GM12878 (cell line): ENCODE measurements around the gene RPL37A. TPM values are rescaled to one million over a fixed set of nuclear protein-coding genes. Genes with fewer than 3 reads are reported as not detected.

Experiments used
- ATAC-seq: fragments of 200-7000 bp; cut with Tn5 transposase; 3 replicates; pipeline ENCODE4 v1.9.1; 2020; ENCODE audit warnings: mild to moderate bottlenecking, moderate library complexity
- BruUV-seq: library from RNA; stranded (reverse); fragments of 400-500 nt; replicated peaks from 2 replicates; lab custom pipeline; 2021; lab: Mats Ljungman, UMichigan
- CTCF ChIA-PET: fragments of 300-600 bp; sonication (Branson Sonifier 250); formaldehyde crosslinking; extraction: SDS; loops from one replicate; lab custom pipeline; 2021; ENCODE audit warnings: inconsistent platforms; lab: Yijun Ruan, JAX
- POLR2A ChIA-PET: fragments of 350-600 bp; formaldehyde crosslinking; extraction: SDS; loops from one replicate; lab custom pipeline; 2021; ENCODE audit warnings: inconsistent platforms; lab: Charles Lee
- RAD21 ChIA-PET: fragments of 300-600 bp; sonication (Branson Sonifier 250); formaldehyde crosslinking; loops from one replicate; lab custom pipeline; 2023; ENCODE audit warnings: antibody characterized with exemption; ENCODE audit not compliant: unreplicated experiment; lab: Charles Lee
- SMC1A ChIA-PET: fragments of 300-600 bp; sonication (Branson Sonifier 250); formaldehyde crosslinking; loops from one replicate; lab custom pipeline; 2023; ENCODE audit not compliant: unreplicated experiment, uncharacterized antibody; lab: Charles Lee
- DNase-seq: peaks from one replicate; pipeline ENCODE4 v3.0.0-alpha.2; 2011; ENCODE audit warnings: low read depth, low spot score
- FAIRE-seq: peaks from 3 replicates; lab custom pipeline; 2011; peaks lifted over from hg19 to GRCh38; lab: Jason Lieb, UNC
- H2AFZ ChIP-seq: 2 replicates; pipeline ENCODE4 v1.6.0; 2011; ENCODE audit warnings: low read depth, low read length, control low read depth; ENCODE audit not compliant: control insufficient read depth
- H3K27ac ChIP-seq: 2 replicates; pipeline ENCODE4 v1.5.1; 2011; ENCODE audit warnings: control low read depth; ENCODE audit not compliant: control insufficient read depth, insufficient read depth
- H3K27me3 ChIP-seq, 2 experiments: replicated peaks in 1 of 2; 2 replicates each; pipeline versions ENCODE4 v1.6.0 to v1.6.1; 2011; ENCODE audit warnings: low read length in 1 of 2; ENCODE audit not compliant: control insufficient read depth in 2 of 2, insufficient read depth in 2 of 2
- H3K36me3 ChIP-seq, 2 experiments: 2 replicates each; pipeline ENCODE4 v1.5.1; 2011; ENCODE audit warnings: low read length in 1 of 2; ENCODE audit not compliant: control insufficient read depth in 2 of 2, insufficient read depth in 2 of 2
- H3K4me1 ChIP-seq: 2 replicates; pipeline ENCODE4 v1.6.1; 2011; ENCODE audit warnings: mild to moderate bottlenecking, low read length, moderate library complexity, mixed read lengths; ENCODE audit not compliant: control insufficient read depth, insufficient read depth
- H3K4me2 ChIP-seq: 2 replicates; pipeline ENCODE4 v1.6.0; 2011; ENCODE audit warnings: control low read depth; ENCODE audit not compliant: control insufficient read depth, insufficient read depth
- H3K4me3 ChIP-seq: fragments of 200-600 bp; sonication (generic); 2 replicates; pipeline ENCODE4 v1.5.1; 2016
- H3K79me2 ChIP-seq: 2 replicates; pipeline ENCODE4 v1.6.0; 2011; ENCODE audit warnings: low read length; ENCODE audit not compliant: control insufficient read depth, insufficient read depth
- H3K9ac ChIP-seq: 2 replicates; pipeline ENCODE4 v1.8.0; 2011; ENCODE audit warnings: low read length, control low read depth, mixed read lengths; ENCODE audit not compliant: control insufficient read depth, insufficient read depth
- H3K9me3 ChIP-seq: replicated peaks from 3 replicates; pipeline ENCODE4 v1.5.1; 2011; ENCODE audit warnings: mild to moderate bottlenecking, low read length; ENCODE audit not compliant: control insufficient read depth, insufficient read depth
- H4K20me1 ChIP-seq: 2 replicates; pipeline ENCODE4 v1.6.0; 2011; ENCODE audit not compliant: control insufficient read depth, insufficient read depth
- ATF7 ChIP-seq: fragments of 450-650 bp; IDR thresholded peaks from 2 replicates; pipeline ENCODE4 v1.6.1; 2016; ENCODE audit warnings: low read depth, mild to moderate bottlenecking
- CBX5 ChIP-seq: sonication (generic); IDR thresholded peaks from 2 replicates; pipeline ENCODE4 v1.6.1; 2016; ENCODE audit warnings: low read depth, moderate library complexity, mild to moderate bottlenecking, inconsistent platforms
- CEBPB ChIP-seq, 2 experiments: fragments of 150-350 bp in 1 of 2; IDR thresholded peaks; 2 replicates each; pipeline ENCODE4 v1.6.1; 2012 to 2014; ENCODE audit warnings: low read depth in 2 of 2, low read length in 2 of 2, borderline replicate concordance in 1 of 2, inconsistent platforms in 1 of 2
- CHD1 ChIP-seq: IDR thresholded peaks from 2 replicates; pipeline ENCODE4 v1.6.1; 2012; ENCODE audit warnings: low read depth, low read length, improper control_type of control experiment
- GATAD2B ChIP-seq: fragments of 450-650 bp; conservative IDR thresholded peaks from 2 replicates; pipeline ENCODE4 v1.6.1; 2017; ENCODE audit warnings: low read depth, mild to moderate bottlenecking, moderate library complexity
- MAX ChIP-seq: IDR thresholded peaks from 2 replicates; pipeline ENCODE4 v1.6.1; 2012; ENCODE audit warnings: low read depth, low read length, improper control_type of control experiment
- MEF2B ChIP-seq: fragments of 450-650 bp; IDR thresholded peaks from 2 replicates; pipeline ENCODE4 v1.6.1; 2018; ENCODE audit warnings: mild to moderate bottlenecking, moderate library complexity; ENCODE audit not compliant: partially characterized antibody, poor library complexity, severe bottlenecking
- MTA3 ChIP-seq: IDR thresholded peaks from 2 replicates; pipeline ENCODE4 v1.6.1; 2012; ENCODE audit warnings: low read length, inconsistent platforms, borderline replicate concordance
- MXI1 ChIP-seq: fragments of 150-350 bp; IDR thresholded peaks from 2 replicates; pipeline ENCODE4 v1.6.1; 2011; ENCODE audit warnings: low read depth, mild to moderate bottlenecking, inconsistent platforms, low read length, improper control_type of control experiment
- NR2C2 ChIP-seq: IDR thresholded peaks from 2 replicates; pipeline ENCODE4 v1.6.1; 2011; ENCODE audit warnings: borderline replicate concordance, low read depth; ENCODE audit not compliant: control insufficient read depth, insufficient read length
- PAX8 ChIP-seq: fragments of 450-650 bp; IDR thresholded peaks from 2 replicates; pipeline ENCODE4 v1.6.1; 2017; ENCODE audit warnings: mild to moderate bottlenecking, moderate library complexity
- POLR2A ChIP-seq: IDR thresholded peaks from 2 replicates; pipeline ENCODE4 v1.6.1; 2011; ENCODE audit warnings: low read depth, mild to moderate bottlenecking, low read length
- POU2F2 ChIP-seq: IDR thresholded peaks from 3 replicates; pipeline ENCODE4 v1.6.1; 2011; ENCODE audit warnings: low read depth, mild to moderate bottlenecking, low read length, borderline replicate concordance
- TCF3 ChIP-seq: IDR thresholded peaks from 2 replicates; pipeline ENCODE4 v1.6.1; 2012; ENCODE audit warnings: low read depth, mild to moderate bottlenecking, low read length, borderline replicate concordance; ENCODE audit not compliant: insufficient read depth
- ZBED1 ChIP-seq: IDR thresholded peaks from 2 replicates; pipeline ENCODE4 v1.6.1; 2016; ENCODE audit warnings: borderline replicate concordance
- ZNF24 ChIP-seq: fragments of 450-650 bp; IDR thresholded peaks from 2 replicates; pipeline ENCODE4 v1.6.1; 2017; ENCODE audit warnings: antibody characterized with exemption, mild to moderate bottlenecking
- WGBS: methylation state at CpG from one replicate; pipeline ENCODE4 v1.1.6; 2016; ENCODE audit warnings: low lambda C conversion rate; ENCODE audit not compliant: insufficient replicate concordance, insufficient coverage; ENCODE audit errors: missing lambda C conversion rate; 5-methylcytosine and 5-hydroxymethylcytosine counted together
- in situ Hi-C: fragments of 300-500 bp; cut with MboI; formaldehyde crosslinking; loops from 9 replicates; pipeline ENCODE4 v1.14.3; 2018; ENCODE audit warnings: mixed read lengths
- intact Hi-C: fragments of 100-400 bp; cut with micrococcal nuclease; formaldehyde crosslinking; loops from one replicate; pipeline ENCODE4 v1.14.2; 2022; ENCODE audit not compliant: unreplicated experiment
- polyA plus RNA-seq, 11 experiments: library from polyadenylated mRNA; depleted of rRNA in 4 of 11; unstranded in 6 of 11; stranded (reverse) in 5 of 11; fragments of >200 nt; fragmentation: Nextera tagmentation in 4 of 11; fragmentation: Illumina TruSeq in 1 of 11; extraction: Ambion mirVana in 4 of 11; extraction: Trizol in 1 of 11; gene quantifications; 1 replicate in 1 of 11; 2 replicates in 10 of 11; pipeline versions ENCODE4 v1.2.1 to v1.2.3, GENCODE V29; 2011 to 2016; ENCODE audit warnings: inconsistent platforms in 2 of 11, missing spikeins in 2 of 11, low read depth in 1 of 11
- total RNA-seq, 4 experiments: library from RNA; depleted of rRNA in 3 of 4; stranded (reverse); fragments of >200 nt in 3 of 4; fragmentation: Illumina TruSeq in 1 of 4; extraction: Trizol in 1 of 4; gene quantifications; 2 replicates each; pipeline versions ENCODE4 v1.2.1 to v1.2.3, GENCODE V29; 2013 to 2021
- TF ChIP-seq, protein P1 (sequence below): fragments of 450-650 bp; IDR thresholded peaks from 2 replicates; pipeline ENCODE4 v1.6.1; 2017; ENCODE audit warnings: antibody characterized with exemption, mild to moderate bottlenecking, moderate library complexity

Gene RPL37A
- total and polyA plus RNA-seq, 10 of the 15 experiments (the other 5 are each of a cell fraction or from before 2014, with no cell fraction given) = 2,847 to 6,854 (median 5,110) TPM

- POLR2A ChIA-PET = interaction anchor here (1.0 to 2.5 kb wide), 5 partner anchors 11 to 87 kb away, joined by 3 to 16 read pairs (median 5); partner anchors contain the start of gene SMARCAL1
These were observed 620 bp upstream of the RPL37A start for GRCh38 chr2:216498070-216498378.

DNA sequence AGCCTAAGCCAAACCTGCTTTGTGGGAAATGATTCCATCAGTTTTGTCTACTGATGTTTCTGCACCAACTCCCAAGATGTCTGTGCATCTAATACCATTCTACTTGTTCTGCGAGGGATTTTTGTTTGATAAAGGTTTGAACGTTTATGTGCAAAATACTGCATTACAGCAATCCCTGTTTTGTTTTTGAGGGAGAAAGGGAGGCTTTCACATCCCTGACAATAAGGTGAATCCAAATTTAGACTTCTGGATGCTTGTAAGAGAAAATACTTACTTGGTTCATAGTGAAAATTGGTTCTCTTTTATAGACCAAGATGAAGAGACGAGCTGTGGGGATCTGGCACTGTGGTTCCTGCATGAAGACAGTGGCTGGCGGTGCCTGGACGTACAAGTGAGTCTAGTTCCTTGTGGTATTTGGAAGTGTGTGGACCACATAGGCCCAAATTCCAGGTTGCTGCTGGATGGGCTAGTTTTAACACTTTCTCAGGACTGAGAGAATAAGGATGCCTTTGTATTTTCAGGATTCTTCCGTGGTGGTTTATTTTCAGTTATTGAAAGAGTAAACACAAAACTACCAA lies 1.1 kb downstream of the RPL37A start:
- no peak for DNase-seq
- ChIA-PET POLR2A (no interaction called here), CTCF (no interaction called here), RAD21 (no interaction called here), SMC1A (interaction anchor here (1.5 kb wide), 1 partner anchor 83 kb away, joined by 3 read pairs; no protein-coding TSS in a partner anchor)
- Histone ChIP-seq H3K27me3 (no peaks in the 10 kb centered on the region), H4K20me1 (peaks cover 4% of the 10 kb centered on the region; the same call in 1 of the 2 replicates), H3K27ac (peak overlapping the region; percentile 88), H3K9ac (peak overlapping the region; percentile 100), H3K79me2 (peaks cover 61% of the 10 kb centered on the region), H3K4me2 (peak overlapping the region; percentile 70), H3K36me3 (peaks cover 10 to 40% of the 10 kb centered on the region in 2 experiments), H3K4me1 (peaks cover 23% of the 10 kb centered on the region), H2AFZ (no peak overlapping the region), H3K9me3 (no peaks in the 10 kb centered on the region), H3K4me3 (peak overlapping the region; percentile 94)
- intact Hi-C loops (loop anchor here (5.0 to 10.0 kb wide), 3 partner anchors 277 to 465 kb away; no protein-coding TSS in a partner anchor), in situ Hi-C loops (no loop called here)
- no peak for FAIRE-seq
- 2% methylated on average over 6 of the region's 6 CpGs for WGBS
- no peak for ATAC-seq
- no TSS peak for BruUV-seq
- no peak for TF ChIP-seq CEBPB (IDR thresholded peaks at IDR 0.05; ENCODE audit: borderline replicate concordance in 1 of 2, low read depth in 2 of 2, low read length in 2 of 2)
- peak; percentile 45; the same call in 1 of the 2 replicates for TF ChIP-seq POLR2A
- no peak for TF ChIP-seq ZBED1
- TF ChIP-seq, protein P1, sequence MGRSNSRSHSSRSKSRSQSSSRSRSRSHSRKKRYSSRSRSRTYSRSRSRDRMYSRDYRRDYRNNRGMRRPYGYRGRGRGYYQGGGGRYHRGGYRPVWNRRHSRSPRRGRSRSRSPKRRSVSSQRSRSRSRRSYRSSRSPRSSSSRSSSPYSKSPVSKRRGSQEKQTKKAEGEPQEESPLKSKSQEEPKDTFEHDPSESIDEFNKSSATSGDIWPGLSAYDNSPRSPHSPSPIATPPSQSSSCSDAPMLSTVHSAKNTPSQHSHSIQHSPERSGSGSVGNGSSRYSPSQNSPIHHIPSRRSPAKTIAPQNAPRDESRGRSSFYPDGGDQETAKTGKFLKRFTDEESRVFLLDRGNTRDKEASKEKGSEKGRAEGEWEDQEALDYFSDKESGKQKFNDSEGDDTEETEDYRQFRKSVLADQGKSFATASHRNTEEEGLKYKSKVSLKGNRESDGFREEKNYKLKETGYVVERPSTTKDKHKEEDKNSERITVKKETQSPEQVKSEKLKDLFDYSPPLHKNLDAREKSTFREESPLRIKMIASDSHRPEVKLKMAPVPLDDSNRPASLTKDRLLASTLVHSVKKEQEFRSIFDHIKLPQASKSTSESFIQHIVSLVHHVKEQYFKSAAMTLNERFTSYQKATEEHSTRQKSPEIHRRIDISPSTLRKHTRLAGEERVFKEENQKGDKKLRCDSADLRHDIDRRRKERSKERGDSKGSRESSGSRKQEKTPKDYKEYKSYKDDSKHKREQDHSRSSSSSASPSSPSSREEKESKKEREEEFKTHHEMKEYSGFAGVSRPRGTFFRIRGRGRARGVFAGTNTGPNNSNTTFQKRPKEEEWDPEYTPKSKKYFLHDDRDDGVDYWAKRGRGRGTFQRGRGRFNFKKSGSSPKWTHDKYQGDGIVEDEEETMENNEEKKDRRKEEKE = no peak
- no peak for TF ChIP-seq POU2F2
- TF ChIP-seq ZNF24 = no peak
- no peak for TF ChIP-seq PAX8
- no peak for TF ChIP-seq MAX
- no peak for TF ChIP-seq CHD1
- TF ChIP-seq MXI1 = 0 out of 2 replicates have a peak, but pooled peaks have one; percentile 21
- TF ChIP-seq GATAD2B = no peak

More at GRCh38 chr2:216498070-216498378, 620 bp upstream of the RPL37A start:
- Histone ChIP-seq H3K27ac (peak overlapping the region; percentile 88), H4K20me1 (peaks cover 4% of the 10 kb centered on the region; the same call in 1 of the 2 replicates), H3K4me1 (peaks cover 28% of the 10 kb centered on the region), H3K4me3 (peak overlapping the region; percentile 94), H3K79me2 (peaks cover 60% of the 10 kb centered on the region), H3K4me2 (peak overlapping the region; percentile 78), H3K27me3 (no peaks in the 10 kb centered on the region), H2AFZ (peak overlapping the region; percentile 83), H3K36me3 (peaks cover 8 to 24% of the 10 kb centered on the region in 2 experiments), H3K9me3 (no peaks in the 10 kb centered on the region), H3K9ac (peak overlapping the region; percentile 100)
- ChIA-PET CTCF (interaction anchor here (0.8 to 1.5 kb wide), 11 partner anchors 15 to 384 kb away, joined by 3 to 6 read pairs (median 4); no protein-coding TSS in a partner anchor), RAD21 (interaction anchor here (0.7 to 1.5 kb wide), 8 partner anchors 11 to 1549 kb away, joined by 3 to 6 read pairs (median 4); no protein-coding TSS in a partner anchor), SMC1A (interaction anchor here (0.7 to 2.2 kb wide), 9 partner anchors 16 to 280 kb away, joined by 3 to 7 read pairs (median 4); partner anchors contain the start of gene SMARCAL1)
- DNase-seq (no peak), ATAC-seq (no peak; the same call in 2 of the 3 replicates), FAIRE-seq (no peak)
- in situ Hi-C loops (no loop called here), intact Hi-C loops (loop anchor here (1.0 to 10.0 kb wide), 3 partner anchors 86 to 463 kb away; partner anchors contain the start of gene SMARCAL1)
- BruUV-seq = TSS peak; percentile 96
- TF ChIP-seq NR2C2 (no peak), CBX5 (no peak), MTA3 (0 out of 2 replicates have a peak, but pooled peaks have one; percentile 15), MEF2B (no peak), ATF7 (no peak), TCF3 (0 out of 2 replicates have a peak, but pooled peaks have one; percentile 25)
- 0% methylated on average over 6 of the region's 6 CpGs for WGBS
